Heart right ventricle (tissue), 16 donors: ENCODE data around the gene CAV3. TPM values are rescaled to one million over a fixed set of nuclear protein-coding genes. Genes with fewer than 3 reads are reported as not detected.

ENCODE experiments used
- ATAC-seq, 8 donors: fragments of 200-7000 bp; cut with Tn5 transposase; one replicate each; pipeline ENCODE4 v1.9.1; 2020; ENCODE audit warnings: mild to moderate bottlenecking in 8 of 8, moderate library complexity in 8 of 8, moderate number of reproducible peaks in 1 of 8
- DNase-seq, 2 donors: peaks; one replicate each; pipeline ENCODE4 v3.0.0-alpha.2; 2020
- H3K27ac ChIP-seq, 10 donors: fragments of 200-600 bp; sonication (generic) in 2 of 10; one replicate each; pipeline versions ENCODE4 v1.5.0 to v1.8.0; 2020 to 2022; ENCODE audit warnings: mild to moderate bottlenecking in 3 of 10
- H3K27me3 ChIP-seq, 7 donors: fragments of 200-600 bp; one replicate each; pipeline ENCODE4 v1.8.0; 2021 to 2022; ENCODE audit warnings: mild to moderate bottlenecking in 2 of 7
- H3K36me3 ChIP-seq, 9 donors: fragments of 200-600 bp; sonication (generic) in 1 of 9; one replicate each; pipeline versions ENCODE4 v1.5.0 to v1.8.0; 2020 to 2022; ENCODE audit warnings: mild to moderate bottlenecking in 2 of 9
- H3K4me1 ChIP-seq, 9 donors: fragments of 200-600 bp; sonication (generic) in 1 of 9; one replicate each; pipeline versions ENCODE4 v1.5.0 to v1.8.0; 2020 to 2022; ENCODE audit warnings: mild to moderate bottlenecking in 4 of 9
- H3K4me3 ChIP-seq, 10 donors: fragments of 200-600 bp; sonication (generic) in 2 of 10; one replicate each; pipeline versions ENCODE4 v1.5.0 to v1.8.0; 2020 to 2022; ENCODE audit warnings: mild to moderate bottlenecking in 7 of 10, moderate library complexity in 2 of 10
- H3K9me3 ChIP-seq, 11 donors: fragments of 200-600 bp in 10 of 11; sonication (generic) in 2 of 11; one replicate each; pipeline versions ENCODE4 v1.5.0 to v1.8.0; 2013 to 2022; ENCODE audit warnings: mild to moderate bottlenecking in 2 of 11, control low read depth in 1 of 11, moderate library complexity in 1 of 11
- CTCF ChIP-seq, 9 donors: fragments of 200-600 bp; sonication (generic) in 2 of 9; IDR thresholded peaks; one replicate each; pipeline versions ENCODE4 v1.5.0 to v1.8.0; 2021 to 2022; ENCODE audit warnings: antibody characterized with exemption in 9 of 9, mild to moderate bottlenecking in 5 of 9, moderate library complexity in 1 of 9
- WGBS, 2 donors: extraction: QIAGEN DNeasy Blood & Tissue Kit; methylation state at CpG; one replicate each; pipeline ENCODE4 v1.1.7; 2013; ENCODE audit warnings: inconsistent platforms in 1 of 2; 5-methylcytosine and 5-hydroxymethylcytosine counted together
- intact Hi-C, 10 donors: fragments of 100-400 bp; cut with DNase I; formaldehyde crosslinking; loops; one replicate each; pipeline versions ENCODE4 v1.11.1 to v1.14.2; 2022
- polyA plus RNA-seq, 2 donors: library from polyadenylated mRNA; stranded (reverse); fragments of 200-250 nt; gene quantifications; one replicate each; pipeline ENCODE4 v1.2.3, GENCODE V29; 2013
- total RNA-seq, 10 donors: library from RNA; stranded (reverse); fragmentation: NEBNext Ultra II Directional in 3 of 10; extraction: Animal tissue kit (Norgen Biotek cat#: 25700) in 3 of 10; gene quantifications; one replicate each; pipeline versions ENCODE4 v1.2.1 to v1.2.4, GENCODE V29; 2021 to 2023
- donor health status: Arrhythmogenic right ventricular cardiomyopathy.
- donor health status: ischemic (EF 13 %, LVEDD 7.1; RV severe dilation, severe dysfunction).
- donor health status: healthy with polysubstance abuse.
- donor health status: DM: no; HTN: yes; CAD: no.
- donor health status: DM: no; HTN: no; CAD: no.
- donor health status: ischemic (EF 25% LVEDD 6.9; RV normal size, moderate dysfunction).
- donor health status: ischemic (EF 25% LVEDD 5.7; RV mildly dilated, moderate dysfunction).
- donor health status: healthy.
- donor health status: DM: yes; HTN: yes; CAD: no.
- donor health status: Ischemic cardiomyopathy.
- donor health status: ischemic (EF 35%, LVEDD 5.7; RV mildly dilated, moderate dysfunction).
- donor health status: nonischemic (EF 11% LVEDD 7.7; RV severe dilation, severe dysfunction).
- donor health status: DM: yes; HTN: yes; CAD: no.
- donor health status: PGD.
- donor health status: ischemic (EF 29% LVEDD 5.4; RV normal size, mild dysfunction).
- donor health status: nonischemic (EF 23%, LVEDD 6.1; RV moderate dilation, normal function).

CAV3 gene
- total and polyA plus RNA-seq, 12 donors: 16.8 to 32.4 (median 23.9) TPM

GRCh38 chr3:8724108-8724752 is 9.4 kb upstream of the CAV3 start:
- no peak for DNase-seq
- H3K27ac ChIP-seq: no peak overlapping the region
- no peak overlapping the region for H3K4me3 ChIP-seq
- H3K4me1 ChIP-seq: no peaks in the 10 kb centered on the region
- no peaks in the 10 kb centered on the region for H3K36me3 ChIP-seq
- no peak for TF ChIP-seq CTCF (IDR thresholded peaks at IDR 0.05)
- no peak for ATAC-seq
- no peaks in the 10 kb centered on the region for H3K27me3 ChIP-seq
- peaks cover 0 to 9% (median 0%) of the 10 kb centered on the region in 11 donors for H3K9me3 ChIP-seq
- intact Hi-C loops: no loop called here
- 91 to 92% methylated on average over 3 of the region's 3 CpGs for WGBS, 2 donors

GRCh38 chr3:8727605-8728512 is 5.7 kb upstream of the CAV3 start:
- Histone ChIP-seq H3K9me3 (peaks cover 0 to 9% (median 0%) of the 10 kb centered on the region in 11 donors), H3K27me3 (no peaks in the 10 kb centered on the region), H3K36me3 (no peaks in the 10 kb centered on the region), H3K4me1 (peaks cover 0 to 1% (median 0%) of the 10 kb centered on the region in 9 donors), H3K4me3 (no peak overlapping the region), H3K27ac (no peak overlapping the region)
- no peak for TF ChIP-seq CTCF (IDR thresholded peaks at IDR 0.05)
- WGBS, 2 donors: 79 to 85% methylated on average over 9 of the region's 9 CpGs
- intact Hi-C loops: no loop called here
- ATAC-seq (no peak), DNase-seq (no peak)

GRCh38 chr3:8729479-8729878 is 4.1 kb upstream of the CAV3 start:
- intact Hi-C loops: no loop called here
- DNase-seq (no peak), ATAC-seq (no peak)
- Histone ChIP-seq H3K27ac (no peak overlapping the region), H3K27me3 (no peaks in the 10 kb centered on the region), H3K4me3 (no peak overlapping the region), H3K36me3 (no peaks in the 10 kb centered on the region), H3K4me1 (peaks cover 0 to 8% (median 6%) of the 10 kb centered on the region in 9 donors), H3K9me3 (peaks cover 0 to 9% (median 0%) of the 10 kb centered on the region in 11 donors)
- no peak for TF ChIP-seq CTCF (IDR thresholded peaks at IDR 0.05)
- WGBS, 2 donors: 94 to 98% methylated on average over 3 of the region's 3 CpGs

GRCh38 chr3:8730656-8731055 is 2.9 kb upstream of the CAV3 start:
- WGBS, 2 donors: 67 to 68% methylated on average over 3 of the region's 3 CpGs
- intact Hi-C loops: loop anchor here in 2 of 10 donors (5.0 to 10.0 kb wide), 2 partner anchors 66 to 68 kb away; no protein-coding TSS in a partner anchor
- ATAC-seq: no peak

More at GRCh38 chr3:8730656-8731055, 2.9 kb upstream of the CAV3 start:
- H3K4me3 ChIP-seq: no peak overlapping the region
- H3K9me3 ChIP-seq: peaks cover 0 to 9% (median 0%) of the 10 kb centered on the region in 11 donors
- no peaks in the 10 kb centered on the region for H3K36me3 ChIP-seq
- DNase-seq: no peak
- H3K4me1 ChIP-seq: peaks cover 0 to 15% (median 7%) of the 10 kb centered on the region in 9 donors
- no peaks in the 10 kb centered on the region for H3K27me3 ChIP-seq
- TF ChIP-seq CTCF (IDR thresholded peaks at IDR 0.05): no peak
- no peak overlapping the region for H3K27ac ChIP-seq
